Stimulated activated CD4-positive, alpha-beta T cell treated with anti-CD3 and anti-CD28 coated beads, Interleukin-2, amount 100 ng/mL, for 24 hours (primary cell): ENCODE measurements around the gene ARHGEF26.

Experiments
- DNase-seq, 2 donors: peaks; one replicate each; pipeline ENCODE4 v3.0.0-alpha.2; 2020

Gene ARHGEF26

GRCh38 chr3:154275292-154275691 is 154.1 kb downstream of the ARHGEF26 start:
- no peak for DNase-seq

DNA sequence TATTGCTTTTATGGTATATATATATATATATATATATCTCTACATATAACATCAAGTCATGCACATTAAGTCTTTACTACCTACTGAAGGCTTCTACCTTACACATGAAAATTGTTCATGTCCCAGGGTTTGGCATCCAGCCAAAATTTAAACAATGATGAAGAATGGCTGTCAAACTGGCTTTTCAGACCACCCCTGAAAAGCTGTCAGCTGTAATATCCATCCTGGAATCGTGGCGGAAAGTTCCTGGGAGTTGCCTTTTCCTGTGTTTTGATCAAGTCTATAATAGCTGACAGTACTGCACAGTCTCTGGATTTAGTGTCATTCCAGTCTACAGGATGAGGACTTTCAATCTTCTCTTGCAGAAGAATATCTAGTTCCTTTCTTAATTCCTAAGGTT is 154.8 kb downstream of the ARHGEF26 start:
- DNase-seq: no peak

- DNase-seq: no peak
Measured at GRCh38 chr3:154280161-154280560, 159.0 kb downstream of the ARHGEF26 start.

- no peak for DNase-seq
Measured at GRCh38 chr3:154285221-154285620, 164.0 kb downstream of the ARHGEF26 start.

- no peak for DNase-seq
Measured at GRCh38 chr3:154290187-154290586, 169.0 kb downstream of the ARHGEF26 start.

DNA sequence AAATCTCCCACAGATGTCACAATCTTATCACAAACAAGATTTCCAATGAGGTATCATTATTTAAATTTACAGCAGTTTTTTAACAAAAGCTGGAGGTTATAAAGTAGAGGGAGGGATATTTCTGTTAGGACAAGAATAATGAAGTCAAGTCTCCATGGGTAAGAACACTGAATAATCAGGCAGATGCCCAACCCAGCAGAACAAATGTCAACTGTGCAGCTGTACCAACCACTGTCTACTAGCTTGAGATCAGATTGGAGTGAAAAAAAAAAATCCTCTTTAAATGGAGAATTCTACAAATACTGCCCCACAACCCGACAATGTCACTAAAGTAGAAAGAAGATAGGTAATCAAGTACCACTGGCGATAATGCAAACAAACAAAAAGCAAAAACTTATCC is 172.8 kb downstream of the ARHGEF26 start:
- no peak for DNase-seq

DNA sequence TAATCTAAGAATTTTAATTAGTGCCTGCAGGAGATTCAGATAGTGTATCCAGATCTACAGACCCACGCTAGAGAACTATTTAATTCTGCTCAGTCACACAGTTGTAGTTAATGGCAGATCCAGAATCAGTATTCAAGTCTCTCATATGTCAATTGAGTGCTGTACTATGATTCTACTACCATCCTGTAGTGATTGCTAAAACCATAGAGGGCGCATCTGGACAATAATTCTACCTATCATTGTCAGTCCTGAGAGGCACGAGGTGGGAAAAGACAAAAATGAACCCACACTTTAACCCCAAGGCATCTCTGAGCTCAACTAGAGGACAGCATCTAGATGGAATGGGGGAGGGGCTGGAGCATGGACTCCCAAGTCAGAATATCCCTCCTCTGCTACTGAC is 180.4 kb downstream of the ARHGEF26 start:
- DNase-seq: no peak

GRCh38 chr3:154304116-154304786 is 183.1 kb downstream of the ARHGEF26 start:
- DNase-seq: no peak

DNA sequence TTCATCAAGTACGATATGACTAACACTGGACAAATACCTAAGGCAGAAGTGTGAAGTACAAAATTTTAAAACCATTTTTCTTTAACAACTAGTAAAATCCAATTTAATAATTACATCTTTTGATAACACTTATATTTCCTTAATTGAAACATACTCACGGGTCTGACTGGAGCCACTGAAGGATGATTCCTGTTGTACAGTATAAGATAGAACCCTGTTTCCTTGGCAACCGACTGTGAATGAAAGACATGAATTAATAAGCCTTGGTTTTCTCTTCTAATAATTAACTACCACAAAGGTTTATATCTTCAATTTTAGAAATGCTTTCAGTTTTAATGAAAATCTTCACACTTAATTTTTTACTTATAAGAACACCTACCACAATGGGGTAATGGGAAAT is 183.7 kb downstream of the ARHGEF26 start:
- no peak for DNase-seq

GRCh38 chr3:154307363-154307762 is 186.2 kb downstream of the ARHGEF26 start:
- no peak for DNase-seq
